ENCODE measurements around the gene PTCD2.
"Not testable (repeated sequence)": the region's sequence is repeated elsewhere in the genome, so short reads cannot be mapped to it uniquely, and the experiment has no call there.

The PTCD2 gene

DNA sequence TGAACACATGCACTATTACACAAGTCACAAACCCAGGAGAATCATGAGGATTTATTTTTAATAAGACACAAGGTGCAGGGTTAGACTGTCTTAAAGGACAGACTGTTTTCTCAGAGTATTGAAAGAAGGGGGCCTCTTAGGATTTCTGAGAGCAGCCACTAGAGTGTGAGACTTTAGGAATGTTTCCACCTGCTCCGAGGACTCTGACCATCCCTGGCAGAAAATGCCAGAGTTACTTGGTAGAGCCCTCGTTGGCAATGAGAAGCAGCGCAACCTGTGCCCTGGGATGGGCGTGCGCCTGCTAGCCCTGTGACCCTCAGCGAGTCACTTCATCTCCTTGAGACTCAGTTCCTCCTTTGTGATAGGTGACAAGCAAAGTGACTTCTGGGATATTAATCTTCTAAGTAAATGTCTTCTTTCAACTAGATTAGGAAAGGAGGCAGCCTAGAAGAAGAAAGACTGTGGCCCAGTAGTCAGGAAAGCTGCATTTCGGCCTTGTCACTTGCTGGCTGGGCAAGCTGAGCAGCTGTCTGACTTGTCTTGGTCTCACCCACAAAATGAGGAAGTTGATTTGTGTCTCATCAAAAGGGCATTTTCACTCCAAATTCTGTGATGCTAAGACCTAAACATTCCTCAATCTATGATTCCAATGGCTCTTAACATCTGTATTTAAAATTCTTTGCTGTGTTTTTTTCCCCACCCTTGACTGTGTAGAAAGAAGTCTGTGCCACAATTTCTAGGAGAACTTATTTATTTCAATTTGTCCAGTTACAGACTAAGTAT, 60.5 kb downstream of the PTCD2 start:
- no peak for DNase-seq (ENCODE audit: low spot score)

DNA sequence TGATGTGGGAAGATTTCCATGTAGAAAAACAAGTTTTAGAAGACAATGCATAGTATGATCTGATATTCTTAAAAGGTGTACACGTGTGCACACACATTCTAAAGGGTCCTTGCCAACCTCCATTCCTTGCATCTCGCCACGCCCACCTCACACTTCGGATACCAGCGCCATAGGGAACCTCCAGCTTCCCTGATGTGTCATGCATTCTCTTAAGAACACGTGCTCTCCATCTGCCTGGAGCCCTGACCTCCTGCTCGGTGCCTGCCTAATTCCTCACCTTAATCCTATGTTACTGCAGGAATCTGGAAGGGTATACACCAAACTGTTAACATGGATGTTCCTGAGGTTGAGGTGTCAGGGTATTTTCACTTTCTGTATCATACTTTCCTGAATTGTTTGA, 63.1 kb downstream of the PTCD2 start:
- peak; percentile 21 for DNase-seq (ENCODE audit: low spot score)

DNA sequence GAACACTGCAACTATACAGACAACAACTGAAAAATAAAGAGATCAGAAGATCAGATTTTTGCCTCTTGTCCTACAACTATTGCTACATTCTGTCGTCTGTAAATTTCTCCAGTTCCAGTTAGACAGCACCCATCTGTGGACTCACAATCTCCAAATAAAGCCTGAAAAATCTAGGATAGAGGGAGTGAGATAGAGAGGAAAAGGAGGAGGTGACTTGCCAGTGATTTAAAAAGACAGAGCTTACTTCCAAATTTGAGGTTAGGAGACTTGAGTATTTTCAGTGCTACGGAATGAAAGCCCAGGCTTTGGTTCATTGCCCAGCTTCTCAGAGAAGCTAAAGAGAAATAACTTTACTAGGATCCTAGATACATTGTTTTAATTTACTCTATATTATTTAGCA, 63.6 kb downstream of the PTCD2 start:
- DNase-seq (ENCODE audit: low spot score): no peak

DNA sequence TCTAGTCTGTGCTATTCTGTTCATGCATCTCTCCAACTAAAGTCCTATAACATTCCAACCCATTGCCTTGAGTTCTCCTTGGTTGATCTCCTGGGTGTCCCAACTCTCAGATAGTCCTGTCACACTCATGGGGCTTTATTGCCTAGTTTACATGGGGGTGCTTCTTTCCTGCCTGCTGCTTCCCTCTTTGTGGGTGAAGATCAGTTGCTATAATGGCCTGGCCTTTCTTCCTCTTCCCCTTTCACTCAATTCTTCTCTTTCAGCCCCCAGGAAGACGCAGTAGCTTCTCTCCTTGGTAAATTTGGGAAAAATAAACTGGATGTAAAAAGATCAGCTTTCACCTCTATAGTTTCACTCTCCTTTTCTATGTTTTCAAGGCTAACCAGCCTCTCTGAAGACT, 66.5 kb downstream of the PTCD2 start:
- DNase-seq (ENCODE audit: low spot score): no peak

DNA sequence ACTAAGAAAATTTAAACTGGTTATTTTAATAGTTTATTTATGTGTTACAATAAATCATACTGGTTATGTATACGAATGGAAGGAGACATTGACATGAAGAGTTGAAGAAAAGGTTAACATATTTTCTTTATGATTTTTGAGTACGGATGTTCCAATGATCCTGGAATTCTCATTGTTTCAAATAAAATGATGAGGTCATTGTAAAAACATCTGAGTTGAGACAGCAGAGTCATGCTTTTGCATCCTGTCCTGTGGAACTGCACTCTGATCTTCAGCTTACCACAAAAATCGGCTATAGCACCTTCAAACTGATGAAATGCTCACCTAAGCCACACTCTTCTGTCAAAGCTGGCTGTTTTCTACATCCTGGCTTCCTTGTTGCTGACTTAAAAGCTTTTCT, 67.8 kb downstream of the PTCD2 start:
- DNase-seq (ENCODE audit: low spot score): peak; percentile 17

DNA sequence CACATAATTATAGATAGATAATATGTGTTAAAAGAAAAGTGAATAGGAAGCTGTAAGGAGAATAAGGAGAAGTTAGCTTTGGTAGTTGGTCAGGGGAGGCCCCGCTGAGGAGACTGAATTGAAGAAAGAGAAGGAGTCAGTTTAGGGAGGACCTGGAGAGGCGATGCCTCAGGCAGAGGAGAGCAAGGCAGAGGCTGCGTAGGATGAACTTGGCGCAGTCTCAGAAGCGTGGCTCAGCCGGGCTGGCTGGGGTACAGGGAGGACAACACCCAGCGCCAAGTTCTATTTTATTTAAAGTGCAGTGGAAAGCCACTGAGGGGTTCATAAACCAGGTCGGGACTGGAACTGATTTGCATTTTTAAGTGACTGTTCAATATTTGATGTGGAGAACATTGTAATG, 68.5 kb downstream of the PTCD2 start:
- no peak for DNase-seq (ENCODE audit: low spot score)

DNA sequence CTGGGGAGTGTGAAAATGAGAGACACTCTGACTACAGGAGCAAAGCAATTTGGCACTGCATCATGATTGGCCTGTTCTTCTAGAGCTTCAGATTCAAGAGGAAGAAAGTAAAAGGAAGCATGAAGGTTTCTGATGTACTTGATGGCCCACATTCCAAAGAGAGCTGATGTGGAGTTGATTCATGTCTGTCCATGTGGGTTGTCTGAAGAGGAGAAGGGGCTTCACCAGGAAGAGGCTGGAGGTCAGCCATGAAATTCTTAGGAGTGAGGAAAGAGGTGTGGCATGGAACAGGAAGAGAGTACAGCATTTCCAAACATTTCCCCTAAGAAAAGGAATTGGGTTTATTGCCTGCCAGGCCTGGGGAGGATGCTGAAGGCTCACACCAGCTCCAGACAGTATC, 70.7 kb downstream of the PTCD2 start:
- no peak for DNase-seq (ENCODE audit: low spot score)

DNA sequence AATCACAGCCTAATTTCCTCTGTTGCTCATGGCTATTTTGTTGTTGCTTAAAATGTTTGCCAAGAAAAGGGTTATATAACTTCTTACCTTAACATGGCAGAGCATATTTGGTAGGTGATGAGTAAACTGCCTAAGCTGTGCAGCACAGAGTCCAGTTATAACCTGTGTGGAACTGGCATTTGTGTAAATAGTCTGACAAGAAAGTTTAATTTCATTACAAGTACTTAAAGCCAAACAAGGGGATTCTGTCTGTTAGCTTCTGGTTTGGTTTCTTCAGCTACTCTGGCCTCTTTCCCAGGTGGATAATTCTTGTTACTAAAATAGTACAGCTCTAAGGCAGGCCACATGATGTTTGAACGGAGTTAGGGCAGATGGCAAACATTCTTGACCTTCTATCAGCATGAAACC, 72.2 kb downstream of the PTCD2 start:
- no peak for DNase-seq (ENCODE audit: low spot score)

DNA sequence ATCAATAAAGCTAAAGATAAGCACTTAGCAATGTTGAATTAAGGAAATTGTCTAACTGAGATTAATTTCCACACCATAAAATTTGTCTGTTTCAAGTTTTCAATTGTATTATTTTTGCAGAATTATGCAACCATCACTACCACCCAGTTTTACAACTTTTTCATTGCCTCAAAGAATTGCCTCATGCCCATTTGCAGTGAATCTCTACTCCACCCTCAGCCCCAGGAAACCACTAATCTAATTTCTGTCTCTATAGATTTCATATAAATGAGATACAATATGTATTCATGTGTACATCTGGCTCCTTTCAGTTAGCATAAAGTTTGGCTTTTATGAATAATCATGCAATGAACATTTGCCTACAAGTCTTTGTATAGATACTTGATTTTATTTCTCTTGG, 72.9 kb downstream of the PTCD2 start:
- no peak for DNase-seq (ENCODE audit: low spot score)

DNA sequence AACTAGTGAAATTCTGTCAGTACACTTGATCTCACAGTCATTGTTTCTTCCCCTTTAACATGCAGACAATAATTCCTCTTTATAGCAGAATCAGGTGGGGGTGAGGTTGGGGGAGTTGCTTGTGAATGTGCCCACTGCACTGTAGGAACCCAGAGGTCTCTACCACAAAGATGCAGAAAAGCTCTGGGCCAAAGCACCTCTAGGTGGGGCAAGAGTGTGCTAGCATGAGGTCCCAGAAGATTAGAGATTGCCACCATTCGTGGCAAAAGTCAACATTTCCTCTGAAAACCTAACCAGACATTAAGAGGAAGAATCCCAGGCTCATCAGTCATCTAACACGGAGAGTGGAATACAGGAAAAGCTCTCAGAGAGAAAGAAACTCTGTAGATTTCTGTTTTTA, 74.5 kb downstream of the PTCD2 start:
- DNase-seq (ENCODE audit: low spot score): peak; percentile 29

DNA sequence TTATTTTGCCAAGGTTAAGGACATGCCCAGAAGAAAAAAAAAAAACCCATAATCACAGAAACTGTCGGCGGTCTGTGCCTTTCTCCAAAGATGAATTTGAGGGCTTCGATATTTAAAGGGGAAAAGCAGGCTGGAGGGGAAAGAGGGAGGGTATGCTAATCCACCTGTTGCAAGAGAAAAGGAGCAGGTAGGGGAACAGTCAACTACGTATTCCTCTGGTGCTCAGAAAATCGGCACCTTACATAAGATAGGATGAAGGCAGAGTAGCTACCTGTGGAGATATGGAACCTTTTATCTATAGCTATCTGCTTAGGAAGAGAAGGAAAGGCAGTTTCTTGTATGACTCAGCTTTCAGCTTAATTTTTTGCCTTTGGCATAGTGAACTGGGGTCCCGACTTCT, 77.7 kb downstream of the PTCD2 start:
- DNase-seq (ENCODE audit: low spot score): no peak

DNA sequence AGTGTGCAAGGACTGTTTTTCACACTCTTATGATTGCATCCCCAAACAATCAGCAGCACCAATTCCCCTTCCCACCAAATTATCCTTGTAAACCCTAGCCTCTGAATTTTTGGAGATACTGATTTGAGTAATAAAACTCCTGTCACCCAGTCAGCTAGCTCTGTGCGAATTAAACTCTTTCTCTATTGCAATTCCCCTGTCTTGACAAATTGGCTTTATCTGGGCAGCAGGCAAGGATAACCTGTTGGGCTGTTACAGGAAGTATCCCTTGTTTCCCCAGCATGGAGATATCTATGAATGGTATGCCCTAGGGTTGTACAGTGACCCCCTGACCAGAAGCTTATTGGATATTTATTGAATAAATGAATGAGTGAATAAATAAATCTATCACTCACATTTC, 80.8 kb downstream of the PTCD2 start:
- no peak for DNase-seq (ENCODE audit: low spot score)

DNA sequence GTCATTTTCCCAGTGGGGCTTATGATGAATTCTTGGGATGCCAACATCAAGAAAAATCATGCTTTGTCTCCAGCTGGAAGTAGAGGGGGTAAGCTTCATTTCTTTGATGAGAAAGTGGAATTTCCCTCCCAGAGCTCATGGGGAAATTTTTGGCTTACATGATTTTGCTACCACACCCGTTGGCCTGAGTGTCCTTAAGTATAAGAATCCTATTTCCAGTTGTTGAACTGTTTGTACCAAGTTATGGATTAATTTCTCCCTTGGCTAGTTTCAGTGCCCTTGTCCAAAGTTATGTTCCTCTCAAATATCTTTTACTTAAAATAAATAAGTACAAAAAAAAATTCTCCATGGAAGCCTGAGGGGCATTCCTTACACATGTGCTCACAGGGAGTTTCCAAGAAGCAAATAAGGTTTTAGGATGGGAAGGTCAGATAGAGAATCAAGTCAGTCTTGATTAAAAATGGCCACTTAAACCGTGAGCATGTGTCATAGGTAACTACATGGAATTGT, 82.3 kb downstream of the PTCD2 start:
- no peak for DNase-seq (ENCODE audit: low spot score)

DNA sequence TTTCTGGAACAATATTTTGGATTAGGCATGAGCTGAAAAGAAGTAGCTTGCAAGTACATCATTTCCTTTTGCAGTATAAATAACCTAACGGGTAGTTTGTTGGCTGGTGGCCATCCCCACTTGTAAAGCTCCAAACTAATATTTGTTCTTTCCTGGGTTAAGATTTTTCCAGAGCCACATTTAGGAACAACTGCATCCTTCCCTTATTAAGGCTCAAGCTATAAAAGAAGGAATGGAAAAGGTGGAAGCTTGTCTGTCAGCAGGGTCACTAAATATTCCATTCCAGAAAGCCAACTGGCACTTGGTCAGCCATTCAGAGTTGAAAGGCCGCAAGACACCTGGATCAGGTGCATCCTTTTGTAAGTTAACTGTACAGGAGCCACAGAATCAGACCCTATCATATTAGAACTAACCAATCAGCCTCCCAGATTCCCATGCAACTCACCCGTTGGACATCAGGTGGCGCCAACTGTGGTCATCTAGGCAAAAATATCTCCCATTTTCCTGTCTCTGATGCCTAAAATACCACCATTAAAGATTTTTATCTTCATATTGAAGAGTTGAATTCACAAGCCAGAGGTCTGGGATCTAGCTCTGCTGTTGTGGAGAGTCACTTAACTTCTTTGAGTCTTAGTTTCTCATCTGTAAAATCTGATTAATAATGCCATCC, 82.9 kb downstream of the PTCD2 start:
- DNase-seq (ENCODE audit: low spot score): peak; percentile 34

DNA sequence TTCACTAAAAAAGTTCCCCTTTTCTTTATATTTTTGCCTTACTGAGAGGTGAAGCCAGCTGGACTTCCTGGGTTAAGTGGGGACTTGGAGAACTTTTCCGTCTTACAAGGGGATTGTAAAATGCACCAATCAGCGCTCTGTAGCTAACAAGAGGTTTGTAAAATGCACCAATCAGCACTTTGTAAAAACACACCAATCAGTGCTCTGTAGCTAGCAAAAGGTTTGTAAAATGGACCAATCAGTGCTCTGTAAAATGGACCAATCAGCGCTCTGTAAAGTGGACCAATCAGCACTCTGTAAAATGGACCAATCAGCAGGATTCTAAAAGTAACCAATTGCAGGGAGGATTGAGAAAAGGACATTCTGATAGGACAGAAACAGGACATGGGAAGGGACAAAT, 84.6 kb downstream of the PTCD2 start:
- DNase-seq (ENCODE audit: low spot score): not testable (repeated sequence)

DNA sequence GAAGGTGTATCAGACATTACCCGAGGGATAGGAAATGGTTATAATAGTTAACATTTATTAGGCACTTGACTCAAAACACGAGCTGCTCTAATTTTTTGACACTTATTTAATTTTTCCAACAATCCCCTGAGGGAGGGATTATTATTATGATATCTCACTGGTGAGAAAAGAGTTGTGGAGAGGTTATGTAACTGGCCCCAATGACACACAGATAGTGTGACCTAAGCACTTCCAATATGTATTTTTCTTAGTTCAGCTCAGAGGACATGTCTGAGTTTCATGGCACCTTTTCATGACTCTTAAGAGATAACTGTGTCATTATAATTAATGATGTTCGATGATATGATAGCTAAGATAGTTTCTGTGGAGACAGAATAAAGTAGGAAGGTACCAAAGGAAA, 86.9 kb downstream of the PTCD2 start:
- no peak for DNase-seq (ENCODE audit: low spot score)

DNA sequence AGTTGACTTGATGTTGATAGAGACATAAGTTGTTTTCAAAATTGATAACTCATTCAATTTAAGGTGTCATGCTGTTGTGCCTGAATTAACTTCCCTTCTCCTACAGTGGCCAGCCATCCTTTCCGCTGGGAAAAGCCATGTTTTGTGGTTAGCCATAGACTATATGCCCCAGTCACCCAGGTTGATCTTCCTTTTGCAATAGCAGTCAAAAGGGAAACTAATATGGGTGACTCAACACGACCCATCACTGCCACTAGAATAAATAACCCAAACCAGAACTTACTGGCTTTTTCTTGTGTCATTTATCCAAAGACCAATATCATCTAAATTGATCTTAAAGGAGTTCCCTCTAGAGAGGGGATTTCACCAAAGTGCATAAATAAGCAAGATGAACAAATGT, 87.4 kb downstream of the PTCD2 start:
- no peak for DNase-seq (ENCODE audit: low spot score)

DNA sequence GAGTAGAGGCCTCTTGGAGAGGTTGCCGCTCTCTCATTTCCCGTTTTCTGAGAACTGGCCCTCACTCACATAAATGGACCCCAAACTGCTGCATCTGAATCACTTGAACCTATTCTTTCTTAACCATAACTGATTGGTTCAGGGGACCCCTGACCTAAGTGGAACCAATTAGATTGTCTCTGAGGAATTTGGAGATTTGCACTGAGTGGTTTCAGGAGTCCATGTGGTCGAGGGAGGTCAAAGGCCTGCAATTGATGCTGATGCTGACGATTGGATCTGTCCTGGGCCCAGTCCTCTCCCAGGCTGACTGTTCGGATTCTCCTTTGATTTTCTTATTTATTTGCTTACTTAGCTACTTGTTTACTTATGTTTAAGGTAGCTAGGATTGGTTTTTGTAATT, 88.0 kb downstream of the PTCD2 start:
- no peak for DNase-seq (ENCODE audit: low spot score)

DNA sequence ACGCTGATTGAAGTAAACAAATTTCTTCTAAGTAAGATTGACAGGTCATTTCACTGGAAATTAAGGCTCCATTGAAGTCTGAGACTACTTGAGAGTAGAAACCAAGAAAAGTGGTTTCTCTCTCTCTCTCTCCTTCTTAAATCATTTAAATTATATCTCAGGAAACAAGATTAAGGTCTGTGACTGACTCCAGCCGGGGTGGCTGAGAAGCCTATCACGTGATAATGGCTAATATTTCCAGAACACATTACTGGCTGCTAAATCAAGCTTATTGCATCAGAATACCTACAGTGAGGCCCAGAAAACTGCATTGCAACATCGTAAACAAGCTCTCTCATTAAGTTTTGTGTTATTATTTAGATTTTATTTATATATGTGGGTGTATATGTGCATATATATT, 88.4 kb downstream of the PTCD2 start:
- DNase-seq (ENCODE audit: low spot score): no peak

DNA sequence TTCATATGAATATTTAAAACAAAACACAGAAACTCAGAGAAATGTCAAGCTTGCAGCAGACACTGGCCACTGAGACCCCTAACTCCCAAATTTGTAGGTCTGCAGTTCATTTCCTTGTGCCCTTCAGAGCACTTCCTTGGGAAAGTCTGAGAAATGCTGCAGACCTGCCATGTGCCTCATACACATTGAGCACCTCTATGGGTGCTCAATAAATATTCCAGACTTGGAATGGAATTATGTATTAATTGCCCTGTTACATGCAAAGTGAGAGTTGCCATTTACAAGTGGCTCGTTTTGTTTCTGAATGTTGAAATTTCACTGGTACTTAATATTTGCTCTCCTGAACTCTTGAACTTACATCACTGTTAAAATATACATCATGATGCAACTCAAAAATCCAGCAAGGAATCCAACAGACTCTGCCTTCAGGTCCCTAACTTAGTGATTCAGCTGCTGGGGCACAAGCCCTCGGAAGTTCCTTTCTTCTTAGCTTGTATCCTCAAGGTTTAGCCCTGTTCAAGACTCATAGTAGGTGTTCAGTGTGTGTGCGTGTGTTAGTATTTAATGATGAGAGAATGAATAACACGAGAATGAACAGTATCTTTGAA, 90.6 kb downstream of the PTCD2 start:
- no peak for DNase-seq (ENCODE audit: low spot score)

DNA sequence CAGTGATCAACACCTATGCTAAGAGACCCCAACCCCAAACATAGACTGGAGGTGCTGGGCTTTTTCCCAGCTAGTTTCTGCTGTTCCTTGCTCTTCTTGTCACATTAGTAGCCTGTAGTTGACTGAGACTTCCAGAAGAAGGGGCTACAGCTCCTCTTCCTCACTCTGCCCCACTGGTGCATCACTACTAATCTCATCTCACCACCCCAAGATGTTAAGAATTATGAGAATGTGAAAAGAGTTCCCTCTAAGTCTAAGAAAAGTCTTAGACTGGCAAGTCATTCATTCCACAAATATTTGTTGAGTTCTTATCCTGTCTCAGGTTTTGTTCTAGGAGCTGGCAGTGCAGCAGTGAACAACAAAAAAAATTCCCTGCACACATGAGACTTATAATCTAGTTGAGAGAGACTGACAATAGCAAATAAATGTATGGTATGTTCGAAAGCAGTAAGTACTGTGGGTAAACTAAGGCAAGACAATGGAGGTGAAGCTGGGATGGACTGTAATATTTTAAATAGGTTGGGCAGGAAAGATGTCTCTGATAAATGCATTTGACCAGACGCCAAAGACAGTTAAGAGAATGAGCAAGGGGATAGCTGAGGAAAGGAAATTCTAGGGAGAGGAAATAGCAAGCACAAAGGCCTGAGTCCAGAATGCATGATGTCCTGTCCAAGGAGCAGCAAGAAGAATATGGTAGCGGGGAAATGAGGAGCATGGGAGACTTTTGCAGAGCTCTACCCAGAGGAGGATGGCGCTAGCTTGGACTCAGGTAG, 92.3 kb downstream of the PTCD2 start:
- no peak for DNase-seq (ENCODE audit: low spot score)

DNA sequence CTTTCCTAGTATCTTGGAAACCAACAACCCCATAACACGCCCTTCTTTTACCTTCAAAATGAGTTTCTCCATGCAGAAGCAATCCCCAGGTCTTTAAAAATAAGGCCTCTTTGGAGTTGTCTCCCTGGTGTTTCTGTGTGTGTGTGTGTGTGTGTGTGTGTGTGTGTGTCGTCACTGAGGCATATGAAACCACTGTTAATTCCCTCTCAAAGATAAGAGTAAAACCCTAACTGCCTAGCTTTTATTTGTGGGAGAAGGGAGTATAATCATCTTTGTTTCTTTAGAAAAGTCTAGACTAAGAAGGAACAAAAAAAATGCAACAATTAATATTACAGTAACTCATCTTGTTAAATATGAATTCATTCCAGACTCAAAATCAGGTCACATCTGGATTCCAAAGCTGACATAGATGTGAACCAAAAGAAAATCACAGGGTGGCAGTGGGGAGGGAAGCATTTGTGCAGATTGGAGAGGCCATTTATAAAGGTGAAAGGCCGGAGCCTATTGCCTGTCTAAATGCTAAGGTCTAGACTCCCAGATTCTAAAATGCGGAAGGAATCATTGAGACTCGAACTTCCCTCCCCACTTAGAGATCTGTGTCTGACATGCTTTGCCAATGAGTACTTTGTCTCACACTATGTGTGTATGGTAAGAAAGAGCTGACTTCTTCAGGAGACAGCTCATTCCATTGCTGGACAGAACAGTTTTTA, 95.6 kb downstream of the PTCD2 start:
- no peak for DNase-seq (ENCODE audit: low spot score)
